Subcutaneous abdominal adipose tissue (tissue), 5 donors: ENCODE data around the gene GABPB2.
"Not testable (repeated sequence)": the region's sequence is repeated elsewhere in the genome, so short reads cannot be mapped to it uniquely, and the experiment has no call there.

ENCODE experiments used
- H3K27ac ChIP-seq: one replicate; pipeline ENCODE4 v1.7.0; 2013; ENCODE audit warnings: low read depth, mild to moderate bottlenecking, inconsistent platforms, low read length, moderate library complexity
- H3K27me3 ChIP-seq, 5 donors: one replicate each; pipeline ENCODE4 v1.7.0; 2013; ENCODE audit warnings: low read length in 5 of 5, inconsistent platforms in 1 of 5; ENCODE audit not compliant: control insufficient read depth in 5 of 5, insufficient read depth in 4 of 5
- H3K36me3 ChIP-seq, 5 donors: one replicate each; pipeline ENCODE4 v1.7.0; 2013; ENCODE audit warnings: low read length in 5 of 5; ENCODE audit not compliant: control insufficient read depth in 5 of 5, insufficient read depth in 5 of 5
- H3K4me1 ChIP-seq, 5 donors: one replicate each; pipeline ENCODE4 v1.7.0; 2013; ENCODE audit warnings: low read length in 5 of 5, mild to moderate bottlenecking in 3 of 5, moderate library complexity in 1 of 5; ENCODE audit not compliant: control insufficient read depth in 5 of 5, insufficient read depth in 5 of 5
- H3K4me3 ChIP-seq, 5 donors: one replicate each; pipeline ENCODE4 v1.7.0; 2013; ENCODE audit warnings: low read length in 5 of 5, low read depth in 1 of 5
- H3K9ac ChIP-seq, 5 donors: one replicate each; pipeline ENCODE4 v1.7.0; 2013; ENCODE audit warnings: low read length in 5 of 5, mild to moderate bottlenecking in 4 of 5, moderate library complexity in 3 of 5
- H3K9me3 ChIP-seq, 5 donors: one replicate each; pipeline ENCODE4 v1.7.0; 2013; ENCODE audit warnings: low read length in 5 of 5; ENCODE audit not compliant: control insufficient read depth in 5 of 5
- donor health status: healthy.
- donor health status: healthy.
- donor health status: healthy.
- donor health status: healthy.
- donor health status: healthy.

Gene GABPB2

DNA sequence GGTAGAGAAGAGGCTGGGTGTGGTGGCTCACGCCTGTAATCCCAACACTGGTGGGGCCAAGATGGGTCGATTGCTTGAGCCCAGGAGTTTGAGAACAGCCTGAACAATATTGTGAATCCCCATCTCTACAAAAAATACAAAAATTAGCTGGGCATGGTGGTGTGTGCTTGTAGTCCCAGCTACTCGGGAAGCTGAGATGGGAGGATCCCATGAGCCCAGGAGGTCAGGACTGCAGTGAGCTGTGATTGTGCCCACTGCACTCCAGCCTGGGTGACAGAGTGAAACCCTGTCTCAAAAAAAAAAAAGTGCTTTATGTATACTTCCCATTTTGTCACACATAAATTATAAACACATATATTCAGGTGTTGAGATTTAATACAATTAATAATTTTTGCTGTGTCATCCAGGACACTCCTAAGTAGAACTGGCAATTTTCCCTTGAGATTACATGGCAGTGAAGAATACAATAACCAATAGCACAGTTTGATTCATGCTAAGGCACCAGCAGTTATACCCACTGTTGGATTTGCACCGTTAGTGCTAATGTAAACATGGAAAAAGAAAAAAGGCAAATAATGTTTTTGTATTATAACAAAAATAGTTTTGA lies 15.5 kb downstream of the GABPB2 start:
- Histone ChIP-seq H3K36me3 (peaks cover 0 to 6% (median 4%) of the 10 kb centered on the region in 5 donors), H3K27ac (no peak overlapping the region), H3K9ac (no peak overlapping the region), H3K4me3 (no peak overlapping the region), H3K27me3 (no peaks in the 10 kb centered on the region), H3K9me3 (no peaks in the 10 kb centered on the region), H3K4me1 (peaks cover 0 to 2% (median 0%) of the 10 kb centered on the region in 5 donors)

- H3K4me1 ChIP-seq, H3K4me3 ChIP-seq, H3K9ac ChIP-seq, H3K27me3 ChIP-seq, H3K9me3 ChIP-seq, H3K27ac ChIP-seq: not testable (repeated sequence)
- H3K36me3 ChIP-seq: peaks cover 0 to 15% (median 3%) of the 10 kb centered on the region in 5 donors
These were observed 26.9 kb downstream of the GABPB2 start for GRCh38 chr1:151097426-151097825.

DNA sequence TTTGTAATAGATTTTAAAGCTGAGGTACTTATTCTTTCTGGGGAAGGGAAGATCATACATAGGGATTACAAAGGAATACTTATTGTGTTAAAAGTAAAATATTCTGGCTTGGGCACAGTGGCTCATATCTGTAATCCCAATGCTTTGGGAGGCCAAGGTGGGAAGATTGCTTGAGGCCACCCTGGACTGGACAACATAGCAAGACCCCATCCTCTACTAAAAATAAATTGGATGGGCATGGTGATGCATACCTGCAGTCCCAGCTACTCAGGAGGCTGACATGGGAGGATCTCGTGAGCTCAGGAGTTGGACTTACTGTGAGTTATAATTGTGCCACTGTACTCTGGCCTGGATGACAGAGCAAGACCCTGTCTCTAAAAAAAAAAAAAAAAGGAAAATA lies 27.6 kb downstream of the GABPB2 start:
- no peak overlapping the region for H3K27ac ChIP-seq
- no peak overlapping the region for H3K9ac ChIP-seq
- no peak overlapping the region for H3K4me3 ChIP-seq
- H3K9me3 ChIP-seq: no peaks in the 10 kb centered on the region
- no peaks in the 10 kb centered on the region for H3K27me3 ChIP-seq
- no peaks in the 10 kb centered on the region for H3K4me1 ChIP-seq
- H3K36me3 ChIP-seq: peaks cover 0 to 11% (median 3%) of the 10 kb centered on the region in 5 donors

- Histone ChIP-seq H3K27ac (no peak overlapping the region), H3K4me1 (no peaks in the 10 kb centered on the region), H3K27me3 (no peaks in the 10 kb centered on the region), H3K9ac (no peak overlapping the region), H3K36me3 (peaks cover 5 to 29% (median 15%) of the 10 kb centered on the region in 5 donors), H3K4me3 (no peak overlapping the region), H3K9me3 (no peaks in the 10 kb centered on the region)
These were observed 34.1 kb downstream of the GABPB2 start for GRCh38 chr1:151104630-151105029.

- Histone ChIP-seq H3K27ac (no peak overlapping the region), H3K4me1 (no peaks in the 10 kb centered on the region), H3K9me3 (no peaks in the 10 kb centered on the region), H3K27me3 (no peaks in the 10 kb centered on the region), H3K9ac (no peak overlapping the region), H3K36me3 (peaks cover 5 to 29% (median 15%) of the 10 kb centered on the region in 5 donors), H3K4me3 (no peak overlapping the region)
These were observed 36.3 kb downstream of the GABPB2 start for GRCh38 chr1:151106894-151107293.

DNA sequence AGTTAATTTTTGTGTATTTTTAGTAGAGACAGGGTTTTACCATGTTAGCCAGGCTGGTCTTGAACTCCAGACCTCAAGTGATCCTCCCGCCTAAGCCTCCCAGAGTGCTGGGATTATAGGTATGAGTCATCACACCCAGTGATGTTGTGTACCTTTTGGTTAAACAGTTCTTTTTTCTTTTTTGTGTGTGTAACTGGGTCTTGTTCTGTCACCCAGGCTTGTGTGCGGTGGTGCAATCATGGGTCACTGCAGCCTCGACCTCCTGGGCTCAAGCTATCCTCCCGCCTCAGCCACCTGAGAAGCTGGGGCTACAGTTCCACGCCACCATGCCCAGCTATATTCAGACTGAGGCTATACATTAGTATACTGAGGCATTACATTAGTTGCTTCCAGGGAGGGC lies 37.8 kb downstream of the GABPB2 start:
- no peak overlapping the region for H3K4me3 ChIP-seq
- H3K27ac ChIP-seq: no peak overlapping the region
- H3K9me3 ChIP-seq: no peaks in the 10 kb centered on the region
- H3K27me3 ChIP-seq: no peaks in the 10 kb centered on the region
- peaks cover 5 to 29% (median 15%) of the 10 kb centered on the region in 5 donors for H3K36me3 ChIP-seq
- no peaks in the 10 kb centered on the region for H3K4me1 ChIP-seq
- no peak overlapping the region for H3K9ac ChIP-seq

GRCh38 chr1:151113877-151114276 lies 43.3 kb downstream of the GABPB2 start:
- H3K27ac ChIP-seq: no peak overlapping the region
- H3K4me1 ChIP-seq: no peaks in the 10 kb centered on the region
- H3K9me3 ChIP-seq: no peaks in the 10 kb centered on the region
- peaks cover 9 to 22% (median 9%) of the 10 kb centered on the region in 5 donors for H3K36me3 ChIP-seq
- H3K9ac ChIP-seq: no peak overlapping the region
- no peaks in the 10 kb centered on the region for H3K27me3 ChIP-seq
- H3K4me3 ChIP-seq: no peak overlapping the region

DNA sequence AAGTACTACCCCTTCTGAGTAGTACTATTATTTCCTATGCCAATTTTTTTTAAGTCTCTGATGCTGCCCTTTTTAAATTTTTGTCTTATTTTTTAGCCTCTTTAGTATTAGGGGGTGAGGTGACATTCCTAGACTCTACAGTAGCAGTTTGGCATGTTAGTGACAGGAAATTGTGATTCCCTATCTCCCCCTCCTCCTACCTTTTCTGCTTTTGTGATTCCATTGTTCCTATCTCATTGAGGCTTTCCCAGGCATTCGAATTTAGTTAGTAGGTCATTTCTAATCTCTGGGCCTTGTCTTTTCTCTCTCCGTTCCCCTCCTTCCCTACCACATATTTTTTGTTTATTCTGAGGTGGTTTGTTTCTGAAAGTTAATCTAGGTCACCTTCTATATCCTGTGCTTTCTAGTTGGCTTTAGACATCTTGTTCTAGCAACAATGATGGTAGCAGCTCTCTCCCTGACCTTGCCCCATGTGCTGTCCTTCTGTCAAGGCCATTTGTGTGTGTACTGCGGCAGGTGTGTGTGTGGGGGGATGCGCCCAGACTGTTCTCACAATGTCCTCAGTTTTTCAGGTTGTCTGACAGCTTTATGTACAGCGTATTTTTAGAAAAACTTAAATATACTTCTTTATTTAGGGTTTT lies 54.3 kb downstream of the GABPB2 start:
- no peaks in the 10 kb centered on the region for H3K27me3 ChIP-seq
- no peaks in the 10 kb centered on the region for H3K4me1 ChIP-seq
- H3K9ac ChIP-seq: no peak overlapping the region
- no peak overlapping the region for H3K27ac ChIP-seq
- H3K36me3 ChIP-seq: peaks cover 0 to 19% (median 10%) of the 10 kb centered on the region in 5 donors
- H3K4me3 ChIP-seq: no peak overlapping the region
- no peaks in the 10 kb centered on the region for H3K9me3 ChIP-seq

DNA sequence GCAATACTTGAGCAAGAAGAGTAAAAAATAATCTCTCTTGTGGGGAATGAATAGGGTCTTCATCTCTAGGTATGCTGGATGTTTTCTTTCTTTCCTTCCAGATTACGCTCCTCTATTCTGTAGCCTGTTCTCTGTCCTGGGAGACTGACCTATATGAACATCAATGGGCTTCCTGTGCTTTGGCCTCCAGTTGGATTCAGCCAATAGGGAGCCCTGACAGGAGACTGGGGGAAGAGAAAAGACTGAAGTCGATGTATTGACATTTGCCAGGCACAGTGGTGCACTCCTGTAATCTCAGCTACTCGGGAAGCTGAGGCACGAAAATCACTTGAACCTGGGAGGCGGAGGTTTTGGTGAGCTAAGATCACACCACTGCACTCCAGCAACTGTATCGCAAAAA lies 58.2 kb downstream of the GABPB2 start:
- Histone ChIP-seq H3K9me3 (no peaks in the 10 kb centered on the region), H3K9ac (no peak overlapping the region), H3K4me3 (no peak overlapping the region), H3K4me1 (peaks cover 0 to 21% (median 19%) of the 10 kb centered on the region in 5 donors), H3K27me3 (no peaks in the 10 kb centered on the region), H3K27ac (no peak overlapping the region), H3K36me3 (peaks cover 0 to 13% (median 2%) of the 10 kb centered on the region in 5 donors)

DNA sequence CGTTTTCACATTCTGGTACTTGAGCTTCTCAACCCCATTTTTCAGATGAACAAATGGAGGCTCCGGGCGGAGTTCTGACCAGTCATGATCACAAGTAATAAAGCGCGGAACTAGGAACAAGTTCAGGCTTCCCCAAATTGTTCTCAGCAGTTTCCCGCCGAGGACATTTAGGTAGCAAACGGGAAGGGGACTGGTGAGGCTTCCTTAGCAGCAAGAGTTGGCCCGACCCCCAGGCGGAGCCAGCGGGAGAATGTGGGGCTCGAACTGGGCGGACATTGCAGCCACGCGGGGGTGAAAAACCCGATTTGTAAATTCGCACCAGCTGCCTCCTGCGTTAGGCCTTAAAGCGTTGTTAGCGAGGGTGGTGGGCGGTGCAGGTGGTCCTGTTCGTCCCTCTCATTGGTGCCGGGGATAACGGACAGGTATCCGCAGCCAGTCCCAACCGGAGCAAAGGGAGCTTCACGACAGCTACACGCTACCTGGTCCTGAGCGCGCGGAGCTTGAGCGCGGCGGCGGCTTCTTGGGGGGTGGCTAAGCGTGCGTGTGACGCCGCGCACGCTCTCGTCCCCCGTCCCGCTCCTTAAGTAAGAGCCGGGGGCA lies 60.5 kb downstream of the GABPB2 start:
- Histone ChIP-seq H3K9me3 (no peaks in the 10 kb centered on the region), H3K27me3 (no peaks in the 10 kb centered on the region), H3K9ac (peak overlapping the region; percentile 33 to 76 (median 58)), H3K27ac (peak overlapping the region; percentile 60), H3K36me3 (peaks cover 0 to 29% (median 22%) of the 10 kb centered on the region in 5 donors), H3K4me3 (peak overlapping the region; percentile 64 to 76 (median 66)), H3K4me1 (peaks cover 0 to 21% (median 19%) of the 10 kb centered on the region in 5 donors)
